Measurements from ENCODE around the gene SH3PXD2B.

SH3PXD2B gene

GRCh38 chr5:172493461-172493860 lies 39.1 kb upstream of the SH3PXD2B start:
- no peak overlapping the region for H3K18ac ChIP-seq (ENCODE audit: low read length)
- no peaks in the 10 kb centered on the region for H3K27me3 ChIP-seq (ENCODE audit: insufficient read depth, low read length, poor library complexity)
- no peak overlapping the region for H3K9ac ChIP-seq (ENCODE audit: low read length)
- H2AK5ac ChIP-seq (ENCODE audit: low read length) = no peak overlapping the region
- no peak overlapping the region for H3K56ac ChIP-seq (ENCODE audit: low read length)
- H3K27ac ChIP-seq (ENCODE audit: low read depth, low read length) = no peak overlapping the region
- no peak for DNase-seq
- H3K36me3 ChIP-seq (ENCODE audit: control insufficient read depth, insufficient read depth, low read length) = no peaks in the 10 kb centered on the region
- no CpG with 5 or more reads among the region's 11 CpGs for WGBS (ENCODE audit: extremely low coverage, insufficient coverage, low lambda C conversion rate)
- no peak overlapping the region for H3K4me2 ChIP-seq (ENCODE audit: low read length)
- H3K4ac ChIP-seq (ENCODE audit: low read depth, low read length) = no peak overlapping the region
- no peak overlapping the region for H2BK5ac ChIP-seq (ENCODE audit: low read length)
- no peak overlapping the region for H3K4me3 ChIP-seq (ENCODE audit: low read length)
- H3K79me1 ChIP-seq (ENCODE audit: low read length) = no peaks in the 10 kb centered on the region
- no peak overlapping the region for H4K8ac ChIP-seq (ENCODE audit: low read depth, low read length)
- H2BK15ac ChIP-seq (replicated peaks; ENCODE audit: low read depth) = no peak overlapping the region
- H4K5ac ChIP-seq (ENCODE audit: low read length) = no peak overlapping the region
- H2BK120ac ChIP-seq (ENCODE audit: low read depth, low read length) = no peak overlapping the region
- H3K79me2 ChIP-seq (ENCODE audit: control insufficient read depth, insufficient read depth, low read length) = no peaks in the 10 kb centered on the region
- no peak overlapping the region for H3K23ac ChIP-seq (ENCODE audit: low read length)
- no peaks in the 10 kb centered on the region for H3K4me1 ChIP-seq (ENCODE audit: control insufficient read depth, low read depth, low read length)

GRCh38 chr5:172493002-172493401 lies 38.7 kb upstream of the SH3PXD2B start:
- Histone ChIP-seq H3K4me2 (ENCODE audit: low read length) (no peak overlapping the region), H3K4ac (ENCODE audit: low read depth, low read length) (no peak overlapping the region), H2BK120ac (ENCODE audit: low read depth, low read length) (no peak overlapping the region), H3K4me3 (ENCODE audit: low read length) (no peak overlapping the region), H3K79me1 (ENCODE audit: low read length) (no peaks in the 10 kb centered on the region), H2BK15ac (replicated peaks; ENCODE audit: low read depth) (no peak overlapping the region), H3K23ac (ENCODE audit: low read length) (no peak overlapping the region), H3K27me3 (ENCODE audit: insufficient read depth, low read length, poor library complexity) (no peaks in the 10 kb centered on the region), H3K56ac (ENCODE audit: low read length) (no peak overlapping the region), H2AK5ac (ENCODE audit: low read length) (no peak overlapping the region), H3K18ac (ENCODE audit: low read length) (no peak overlapping the region), H3K36me3 (ENCODE audit: control insufficient read depth, insufficient read depth, low read length) (no peaks in the 10 kb centered on the region), H4K8ac (ENCODE audit: low read depth, low read length) (no peak overlapping the region), H3K27ac (ENCODE audit: low read depth, low read length) (no peak overlapping the region), H3K79me2 (ENCODE audit: control insufficient read depth, insufficient read depth, low read length) (no peaks in the 10 kb centered on the region), H3K9ac (ENCODE audit: low read length) (no peak overlapping the region), H4K5ac (ENCODE audit: low read length) (no peak overlapping the region), H3K4me1 (ENCODE audit: control insufficient read depth, low read depth, low read length) (no peaks in the 10 kb centered on the region), H2BK5ac (ENCODE audit: low read length) (no peak overlapping the region)
- no peak for DNase-seq
- no CpG with 5 or more reads among the region's 7 CpGs for WGBS (ENCODE audit: extremely low coverage, insufficient coverage, low lambda C conversion rate)

- Histone ChIP-seq H2AK5ac (ENCODE audit: low read length) (no peak overlapping the region), H3K36me3 (ENCODE audit: control insufficient read depth, insufficient read depth, low read length) (no peaks in the 10 kb centered on the region), H4K8ac (ENCODE audit: low read depth, low read length) (no peak overlapping the region), H3K27ac (ENCODE audit: low read depth, low read length) (no peak overlapping the region), H3K18ac (ENCODE audit: low read length) (no peak overlapping the region), H3K4me3 (ENCODE audit: low read length) (no peak overlapping the region), H4K5ac (ENCODE audit: low read length) (no peak overlapping the region), H3K4me2 (ENCODE audit: low read length) (no peak overlapping the region), H2BK15ac (replicated peaks; ENCODE audit: low read depth) (no peak overlapping the region), H2BK120ac (ENCODE audit: low read depth, low read length) (no peak overlapping the region), H3K4ac (ENCODE audit: low read depth, low read length) (no peak overlapping the region), H2BK5ac (ENCODE audit: low read length) (no peak overlapping the region), H3K79me2 (ENCODE audit: control insufficient read depth, insufficient read depth, low read length) (no peaks in the 10 kb centered on the region), H3K9ac (ENCODE audit: low read length) (no peak overlapping the region), H3K56ac (ENCODE audit: low read length) (no peak overlapping the region), H3K4me1 (ENCODE audit: control insufficient read depth, low read depth, low read length) (no peaks in the 10 kb centered on the region), H3K79me1 (ENCODE audit: low read length) (no peaks in the 10 kb centered on the region), H3K23ac (ENCODE audit: low read length) (no peak overlapping the region), H3K27me3 (ENCODE audit: insufficient read depth, low read length, poor library complexity) (no peaks in the 10 kb centered on the region)
- no CpG with 5 or more reads among the region's 14 CpGs for WGBS (ENCODE audit: extremely low coverage, insufficient coverage, low lambda C conversion rate)
- no peak for DNase-seq
Observed at GRCh38 chr5:172492097-172492840, 37.9 kb upstream of the SH3PXD2B start.

GRCh38 chr5:172491481-172491880 lies 37.2 kb upstream of the SH3PXD2B start:
- Histone ChIP-seq H2BK5ac (ENCODE audit: low read length) (no peak overlapping the region), H3K27me3 (ENCODE audit: insufficient read depth, low read length, poor library complexity) (no peaks in the 10 kb centered on the region), H3K79me2 (ENCODE audit: control insufficient read depth, insufficient read depth, low read length) (no peaks in the 10 kb centered on the region), H3K18ac (ENCODE audit: low read length) (no peak overlapping the region), H3K36me3 (ENCODE audit: control insufficient read depth, insufficient read depth, low read length) (no peaks in the 10 kb centered on the region), H2AK5ac (ENCODE audit: low read length) (no peak overlapping the region), H2BK120ac (ENCODE audit: low read depth, low read length) (no peak overlapping the region), H3K23ac (ENCODE audit: low read length) (no peak overlapping the region), H3K56ac (ENCODE audit: low read length) (no peak overlapping the region), H3K4me1 (ENCODE audit: control insufficient read depth, low read depth, low read length) (no peaks in the 10 kb centered on the region), H3K27ac (ENCODE audit: low read depth, low read length) (no peak overlapping the region), H3K79me1 (ENCODE audit: low read length) (no peaks in the 10 kb centered on the region), H3K4ac (ENCODE audit: low read depth, low read length) (no peak overlapping the region), H3K9ac (ENCODE audit: low read length) (no peak overlapping the region), H3K4me3 (ENCODE audit: low read length) (no peak overlapping the region), H2BK15ac (replicated peaks; ENCODE audit: low read depth) (no peak overlapping the region), H4K8ac (ENCODE audit: low read depth, low read length) (no peak overlapping the region), H4K5ac (ENCODE audit: low read length) (no peak overlapping the region), H3K4me2 (ENCODE audit: low read length) (no peak overlapping the region)
- WGBS (ENCODE audit: extremely low coverage, insufficient coverage, low lambda C conversion rate) = no CpG with 5 or more reads among the region's 8 CpGs
- DNase-seq = no peak

- no peak for DNase-seq
- H3K4me3 ChIP-seq (ENCODE audit: low read length) = no peak overlapping the region
- H3K56ac ChIP-seq (ENCODE audit: low read length) = no peak overlapping the region
- H3K23ac ChIP-seq (ENCODE audit: low read length) = no peak overlapping the region
- H3K4me2 ChIP-seq (ENCODE audit: low read length) = no peak overlapping the region
- H3K4me1 ChIP-seq (ENCODE audit: control insufficient read depth, low read depth, low read length) = no peaks in the 10 kb centered on the region
- no peak overlapping the region for H4K5ac ChIP-seq (ENCODE audit: low read length)
- no peaks in the 10 kb centered on the region for H3K36me3 ChIP-seq (ENCODE audit: control insufficient read depth, insufficient read depth, low read length)
- no peaks in the 10 kb centered on the region for H3K27me3 ChIP-seq (ENCODE audit: insufficient read depth, low read length, poor library complexity)
- no peak overlapping the region for H3K4ac ChIP-seq (ENCODE audit: low read depth, low read length)
- H3K79me1 ChIP-seq (ENCODE audit: low read length) = no peaks in the 10 kb centered on the region
- no peak overlapping the region for H3K27ac ChIP-seq (ENCODE audit: low read depth, low read length)
- no peak overlapping the region for H2BK15ac ChIP-seq (replicated peaks; ENCODE audit: low read depth)
- no peak overlapping the region for H4K8ac ChIP-seq (ENCODE audit: low read depth, low read length)
- H2AK5ac ChIP-seq (ENCODE audit: low read length) = no peak overlapping the region
- H2BK5ac ChIP-seq (ENCODE audit: low read length) = no peak overlapping the region
- H3K9ac ChIP-seq (ENCODE audit: low read length) = no peak overlapping the region
- no peak overlapping the region for H2BK120ac ChIP-seq (ENCODE audit: low read depth, low read length)
- H3K18ac ChIP-seq (ENCODE audit: low read length) = no peak overlapping the region
- no peaks in the 10 kb centered on the region for H3K79me2 ChIP-seq (ENCODE audit: control insufficient read depth, insufficient read depth, low read length)
- WGBS (ENCODE audit: extremely low coverage, insufficient coverage, low lambda C conversion rate) = no CpG with 5 or more reads among the region's 12 CpGs
Observed at GRCh38 chr5:172490514-172491461, 36.5 kb upstream of the SH3PXD2B start.
